KOPT-K1 (cell line): ENCODE results near the gene RASL11B.

Experiments
- H3K27ac ChIP-seq: fragments of 200-600 bp; sonication (generic); 2 replicates; pipeline ENCODE4 v1.5.1; 2016; ENCODE audit warnings: antibody characterized with exemption, mild to moderate bottlenecking, low read depth, low read length; ENCODE audit not compliant: poor library complexity, severe bottlenecking
- H3K36me3 ChIP-seq: fragments of 200-600 bp; sonication (generic); 2 replicates; pipeline ENCODE4 v1.5.1; 2017; ENCODE audit warnings: antibody characterized with exemption, mild to moderate bottlenecking, low read length, moderate library complexity; ENCODE audit not compliant: insufficient read depth
- H3K9me3 ChIP-seq: fragments of 200-600 bp; sonication (generic); 2 replicates; pipeline ENCODE4 v1.5.1; 2017; ENCODE audit warnings: antibody characterized with exemption, low read length, mild to moderate bottlenecking; ENCODE audit not compliant: insufficient read depth, poor library complexity, severe bottlenecking

The RASL11B gene

GRCh38 chr4:52860361-52860760, 1.8 kb upstream of the RASL11B start:
- Histone ChIP-seq H3K9me3 (peaks cover 20% of the 10 kb centered on the region), H3K27ac (no peak overlapping the region), H3K36me3 (no peaks in the 10 kb centered on the region)

GRCh38 chr4:52861171-52861823, 820 bp upstream of the RASL11B start:
- Histone ChIP-seq H3K36me3 (no peaks in the 10 kb centered on the region), H3K27ac (no peak overlapping the region), H3K9me3 (peaks cover 20% of the 10 kb centered on the region)

GRCh38 chr4:52862639-52863161, 583 bp downstream of the RASL11B start:
- H3K9me3 ChIP-seq = peaks cover 13% of the 10 kb centered on the region
- no peak overlapping the region for H3K27ac ChIP-seq
- H3K36me3 ChIP-seq = no peaks in the 10 kb centered on the region

GRCh38 chr4:52863324-52863723, 1.2 kb downstream of the RASL11B start:
- H3K27ac ChIP-seq = no peak overlapping the region
- no peaks in the 10 kb centered on the region for H3K36me3 ChIP-seq
- H3K9me3 ChIP-seq = peaks cover 7% of the 10 kb centered on the region

GRCh38 chr4:52864793-52865192, 2.7 kb downstream of the RASL11B start:
- Histone ChIP-seq H3K36me3 (no peaks in the 10 kb centered on the region), H3K27ac (no peak overlapping the region), H3K9me3 (no peaks in the 10 kb centered on the region)

GRCh38 chr4:52865300-52865699, 3.2 kb downstream of the RASL11B start:
- Histone ChIP-seq H3K27ac (no peak overlapping the region), H3K36me3 (no peaks in the 10 kb centered on the region)

GRCh38 chr4:52866734-52867133, 4.6 kb downstream of the RASL11B start:
- H3K27ac ChIP-seq = no peak overlapping the region
- no peaks in the 10 kb centered on the region for H3K9me3 ChIP-seq
- H3K36me3 ChIP-seq = no peaks in the 10 kb centered on the region

More at GRCh38 chr4:52865300-52865699, 3.2 kb downstream of the RASL11B start:
- H3K9me3 ChIP-seq = no peaks in the 10 kb centered on the region

- Histone ChIP-seq H3K9me3 (no peaks in the 10 kb centered on the region), H3K36me3 (no peaks in the 10 kb centered on the region), H3K27ac (no peak overlapping the region)
Measured at GRCh38 chr4:52867163-52867562, 5.0 kb downstream of the RASL11B start.

- no peaks in the 10 kb centered on the region for H3K9me3 ChIP-seq
- H3K27ac ChIP-seq = no peak overlapping the region
Measured at GRCh38 chr4:52868133-52868532, 6.0 kb downstream of the RASL11B start.

GRCh38 chr4:52869196-52869595, 7.1 kb downstream of the RASL11B start:
- Histone ChIP-seq H3K27ac (no peak overlapping the region), H3K9me3 (no peaks in the 10 kb centered on the region), H3K36me3 (no peaks in the 10 kb centered on the region)

More at GRCh38 chr4:52868133-52868532, 6.0 kb downstream of the RASL11B start:
- H3K36me3 ChIP-seq = no peaks in the 10 kb centered on the region

GRCh38 chr4:52869656-52870055, 7.5 kb downstream of the RASL11B start:
- Histone ChIP-seq H3K27ac (no peak overlapping the region), H3K9me3 (no peaks in the 10 kb centered on the region)

GRCh38 chr4:52870225-52870624, 8.1 kb downstream of the RASL11B start:
- Histone ChIP-seq H3K36me3 (no peaks in the 10 kb centered on the region), H3K27ac (no peak overlapping the region), H3K9me3 (no peaks in the 10 kb centered on the region)

More at GRCh38 chr4:52869656-52870055, 7.5 kb downstream of the RASL11B start:
- no peaks in the 10 kb centered on the region for H3K36me3 ChIP-seq

GRCh38 chr4:52873191-52873590, 11.1 kb downstream of the RASL11B start:
- Histone ChIP-seq H3K36me3 (no peaks in the 10 kb centered on the region), H3K27ac (no peak overlapping the region), H3K9me3 (no peaks in the 10 kb centered on the region)

- H3K27ac ChIP-seq = no peak overlapping the region
- H3K36me3 ChIP-seq = no peaks in the 10 kb centered on the region
- no peaks in the 10 kb centered on the region for H3K9me3 ChIP-seq
Measured at GRCh38 chr4:52873861-52874343, 11.8 kb downstream of the RASL11B start.

- no peaks in the 10 kb centered on the region for H3K9me3 ChIP-seq
- no peak overlapping the region for H3K27ac ChIP-seq
- H3K36me3 ChIP-seq = no peaks in the 10 kb centered on the region
Measured at GRCh38 chr4:52874948-52875347, 12.8 kb downstream of the RASL11B start.

- H3K9me3 ChIP-seq = no peaks in the 10 kb centered on the region
- no peak overlapping the region for H3K27ac ChIP-seq
- H3K36me3 ChIP-seq = no peaks in the 10 kb centered on the region
Measured at GRCh38 chr4:52876069-52876468, 14.0 kb downstream of the RASL11B start.
